Measurements from ENCODE around the gene BRINP3. TPM values are rescaled to one million over a fixed set of nuclear protein-coding genes. Genes with fewer than 3 reads are reported as not detected.

The BRINP3 gene
- polyA plus RNA-seq, 2 of the 4 experiments (the other 2 are of a cell fraction) = not detected

GRCh38 chr1:190119683-190120082 lies 358.0 kb downstream of the BRINP3 start (continued):
- TF ChIP-seq REST (IDR thresholded peaks at IDR 0.05) = no peak
- no peak for TF ChIP-seq MAFK (IDR thresholded peaks at IDR 0.05; ENCODE audit: partially characterized antibody)
- TF ChIP-seq RCOR1 (IDR thresholded peaks at IDR 0.05; ENCODE audit: low read depth, low read length) = no peak
- no peak for TF ChIP-seq CHD2 (IDR thresholded peaks at IDR 0.05; ENCODE audit: low read length, partially characterized antibody)
- TF ChIP-seq BHLHE40 (IDR thresholded peaks at IDR 0.05; ENCODE audit: low read depth, low read length) = no peak

GRCh38 chr1:190116921-190117320 lies 360.7 kb downstream of the BRINP3 start:
- Histone ChIP-seq H3K4me2 (no peak overlapping the region), H3K9me3 (no peaks in the 10 kb centered on the region), H3K27ac (no peak overlapping the region), H3K4me3 (no peak overlapping the region), H3K4me1 (no peaks in the 10 kb centered on the region)
- ATAC-seq (no peak), DNase-seq (ENCODE audit: low read depth in 1 of 2, low spot score in 1 of 2) (no peak), FAIRE-seq (no peak)
- POLR2A ChIA-PET = no interaction called here
- CTCF ChIA-PET = no interaction called here
- TF ChIP-seq TFCP2L1 (CRISPR knock-in tag; IDR thresholded peaks at IDR 0.05) = no peak
- no peak for TF ChIP-seq BCL3 (IDR thresholded peaks at IDR 0.05)

- ChIA-PET CTCF (no interaction called here), POLR2A (no interaction called here)
- Histone ChIP-seq H3K4me2 (no peak overlapping the region), H3K27ac (no peak overlapping the region), H3K4me1 (peaks cover 6% of the 10 kb centered on the region; the same call in 2 of the 3 replicates), H3K4me3 (no peak overlapping the region), H3K9me3 (no peaks in the 10 kb centered on the region)
- no peak for DNase-seq (ENCODE audit: low read depth in 1 of 2, low spot score in 1 of 2)
- FAIRE-seq = no peak
- 50% methylated on average over 1 of the region's 1 CpG for WGBS (ENCODE audit: missing lambda C conversion rate)
- no peak for ATAC-seq
- TF ChIP-seq RAD21 (conservative IDR thresholded peaks at IDR 0.05 in 1 of 2, IDR thresholded peaks at IDR 0.05 in 1 of 2) = no peak
- no peak for TF ChIP-seq HMGXB4 (CRISPR knock-in tag; IDR thresholded peaks at IDR 0.05; ENCODE audit: borderline replicate concordance)
- TF ChIP-seq RARB (CRISPR knock-in tag; IDR thresholded peaks at IDR 0.05) = no peak
Observed at GRCh38 chr1:190104961-190105360, 372.7 kb downstream of the BRINP3 start.

GRCh38 chr1:190102757-190103326 lies 374.8 kb downstream of the BRINP3 start:
- CTCF ChIA-PET = no interaction called here
- POLR2A ChIA-PET = no interaction called here

More at GRCh38 chr1:190102757-190103326, 374.8 kb downstream of the BRINP3 start:
- no peak overlapping the region for H3K4me3 ChIP-seq
- WGBS (ENCODE audit: missing lambda C conversion rate) = 53% methylated on average over 5 of the region's 5 CpGs
- no peak for TF ChIP-seq ESRRA (IDR thresholded peaks at IDR 0.05; ENCODE audit: borderline replicate concordance, low read length)
- H3K27ac ChIP-seq = no peak overlapping the region
- H3K4me1 ChIP-seq = peaks cover 6% of the 10 kb centered on the region; the same call in 2 of the 3 replicates
- 0 out of 3 replicates have a peak overlapping the region, but pooled peaks have one; percentile 19 for H3K4me2 ChIP-seq
- FAIRE-seq (no peak), DNase-seq (ENCODE audit: low read depth in 1 of 2, low spot score in 1 of 2) (no peak), ATAC-seq (no peak)
- no peaks in the 10 kb centered on the region for H3K9me3 ChIP-seq
